GM18499 (cell line): ENCODE data around the gene OR10A5.
"Not testable (repeated sequence)": the region's sequence is repeated elsewhere in the genome, so short reads cannot be mapped to it uniquely, and the experiment has no call there.

ENCODE experiments used
- ATAC-seq: cut with Tn5 transposase; IDR thresholded peaks from one replicate; pipeline ENCODE4 v1.9.1; 2021; ENCODE audit warnings: moderate number of reproducible peaks; ENCODE audit not compliant: insufficient read depth, unreplicated experiment

OR10A5 gene

DNA sequence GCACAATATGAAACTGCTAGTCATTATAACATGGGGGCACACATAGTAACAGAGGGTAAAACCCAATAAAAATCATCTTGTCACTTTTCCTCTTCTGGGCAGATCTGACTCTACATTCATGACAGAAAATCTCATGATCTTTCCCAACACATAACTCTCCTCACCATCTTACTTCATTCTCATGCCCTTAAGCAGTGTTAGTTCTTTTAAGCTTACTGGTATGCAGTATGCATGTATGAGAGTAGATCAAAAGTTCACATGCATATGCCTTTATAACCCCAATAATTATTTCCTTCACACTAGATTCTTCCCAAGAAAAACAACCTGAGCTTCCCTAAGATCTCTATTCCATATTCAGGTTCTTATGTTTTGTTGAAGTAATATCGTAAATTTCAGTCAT lies 25.8 kb downstream of the OR10A5 start:
- ATAC-seq: no peak

DNA sequence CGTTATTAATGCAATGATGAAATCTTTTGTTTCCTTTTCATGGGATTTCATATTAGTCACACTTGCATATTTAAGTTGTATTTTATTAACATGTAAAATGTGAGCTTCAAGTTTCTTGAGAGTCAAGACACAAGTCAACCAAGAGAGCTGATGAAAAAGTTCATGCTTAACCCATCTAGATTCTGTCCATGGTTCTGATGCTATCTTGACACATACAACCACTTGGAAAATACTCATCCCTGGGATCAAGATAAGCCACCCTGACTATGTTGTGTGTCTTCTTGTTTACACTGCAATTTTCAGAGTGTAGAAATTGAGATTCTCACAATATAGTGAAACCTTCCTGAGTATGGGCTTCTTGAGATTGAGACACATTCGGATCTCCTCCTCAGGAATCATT lies 30.3 kb downstream of the OR10A5 start:
- ATAC-seq: no peak

DNA sequence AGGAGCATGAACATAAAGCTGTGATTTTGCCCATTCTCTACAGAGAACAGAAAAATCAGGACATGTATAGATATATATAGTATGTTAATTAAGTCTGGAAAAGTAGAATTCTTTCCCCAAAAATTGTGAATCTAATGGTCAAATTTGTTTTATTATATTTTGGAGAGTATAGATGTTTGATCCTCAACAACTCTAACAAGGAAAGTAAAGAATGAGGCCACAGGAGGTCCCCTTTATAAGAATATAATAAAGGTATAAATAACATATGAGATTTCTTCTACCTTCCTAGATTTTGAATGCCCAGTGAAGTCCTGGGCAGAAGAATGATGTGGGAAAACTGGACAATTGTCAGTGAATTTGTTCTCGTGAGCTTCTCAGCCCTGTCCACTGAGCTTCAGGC lies 30.8 kb downstream of the OR10A5 start, which contains the start of gene OR10A4:
Gene OR10A4 (plus strand): TSS at position 301 of the 400 bp plus-strand sequence. CDS start 23 bp downstream, at position 324.
- ATAC-seq: no peak

DNA sequence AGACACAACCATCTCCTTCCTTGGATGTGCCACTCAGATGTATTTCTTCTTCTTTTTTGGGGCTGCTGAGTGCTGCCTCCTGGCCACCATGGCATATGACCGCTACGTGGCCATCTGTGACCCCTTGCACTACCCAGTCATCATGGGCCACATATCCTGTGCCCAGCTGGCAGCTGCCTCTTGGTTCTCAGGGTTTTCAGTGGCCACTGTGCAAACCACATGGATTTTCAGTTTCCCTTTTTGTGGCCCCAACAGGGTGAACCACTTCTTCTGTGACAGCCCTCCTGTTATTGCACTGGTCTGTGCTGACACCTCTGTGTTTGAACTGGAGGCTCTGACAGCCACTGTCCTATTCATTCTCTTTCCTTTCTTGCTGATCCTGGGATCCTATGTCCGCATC lies 31.4 kb downstream of the OR10A5 start:
- ATAC-seq: no peak

DNA sequence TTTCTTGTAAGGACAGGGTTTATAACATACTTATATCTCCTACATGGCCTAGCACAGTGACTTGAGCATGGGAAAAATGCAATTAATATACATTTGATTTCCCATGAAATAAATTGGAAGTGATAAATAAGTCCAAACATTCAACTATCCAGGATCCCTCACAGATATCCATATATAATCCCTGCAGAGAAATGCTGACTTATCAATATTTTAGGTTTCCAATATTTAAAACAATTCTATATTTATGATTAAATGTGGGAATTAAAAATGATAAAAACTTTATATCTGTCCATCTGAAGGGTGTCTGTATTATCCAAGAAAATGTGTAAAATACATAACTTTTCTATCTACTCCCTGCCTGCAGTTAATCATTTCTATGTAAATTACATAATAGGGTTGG lies 37.3 kb downstream of the OR10A5 start:
- ATAC-seq: no peak

DNA sequence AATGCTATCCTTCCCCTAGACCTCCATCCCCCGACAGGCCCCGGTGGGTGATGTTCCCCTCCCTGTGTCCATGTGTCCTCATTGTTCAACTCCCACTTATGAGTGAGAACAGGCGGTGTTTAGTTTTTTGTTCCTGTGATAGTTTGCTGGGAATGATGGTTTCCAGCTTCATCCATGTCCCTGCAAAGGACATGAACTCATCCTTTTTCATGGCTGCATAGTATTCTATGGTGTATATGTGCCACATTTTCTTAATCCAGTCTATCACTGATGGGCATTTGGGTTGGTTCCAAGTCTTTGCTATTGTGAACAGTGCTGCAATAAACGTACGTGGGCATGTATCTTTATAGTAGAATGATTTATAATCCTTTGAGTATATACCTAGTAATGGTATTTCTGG lies 42.2 kb downstream of the OR10A5 start:
- not testable (repeated sequence) for ATAC-seq

DNA sequence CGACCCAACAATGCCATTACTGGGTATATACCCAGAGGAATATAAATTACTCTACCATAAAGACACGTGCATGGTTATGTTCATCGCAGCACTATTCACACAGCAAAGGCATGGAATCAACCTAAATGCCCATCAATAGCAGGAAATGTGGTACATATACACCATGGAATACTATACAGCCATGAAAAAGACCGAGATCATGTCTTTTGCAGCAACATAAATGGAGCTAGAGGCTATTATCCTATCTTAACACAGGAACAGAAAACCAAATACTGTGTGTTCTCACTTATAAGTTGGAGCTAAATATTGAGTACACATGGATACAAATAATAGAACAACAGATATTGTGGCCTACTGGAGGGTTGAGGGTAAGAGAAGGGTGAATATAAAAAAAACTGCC lies 43.3 kb downstream of the OR10A5 start:
- no peak for ATAC-seq

DNA sequence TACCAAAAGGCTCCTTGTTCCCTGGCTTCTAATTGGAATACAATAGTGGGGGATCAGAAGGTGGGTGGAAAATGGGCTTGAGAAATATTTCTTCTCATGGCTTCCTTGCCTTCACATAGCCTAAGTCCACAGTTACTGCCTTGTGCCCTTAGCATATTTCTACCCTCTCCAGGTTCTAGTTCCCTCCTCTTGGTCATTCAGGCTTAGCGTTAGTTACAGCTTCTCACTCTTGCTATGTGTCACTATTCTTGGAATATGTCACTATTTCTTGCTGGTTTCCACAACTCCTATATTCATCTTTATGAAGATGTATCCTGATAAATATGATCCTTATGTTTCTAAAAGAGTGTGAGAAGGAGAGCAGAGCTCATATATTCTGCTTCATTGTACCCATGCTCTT lies 44.4 kb downstream of the OR10A5 start:
- no peak for ATAC-seq

DNA sequence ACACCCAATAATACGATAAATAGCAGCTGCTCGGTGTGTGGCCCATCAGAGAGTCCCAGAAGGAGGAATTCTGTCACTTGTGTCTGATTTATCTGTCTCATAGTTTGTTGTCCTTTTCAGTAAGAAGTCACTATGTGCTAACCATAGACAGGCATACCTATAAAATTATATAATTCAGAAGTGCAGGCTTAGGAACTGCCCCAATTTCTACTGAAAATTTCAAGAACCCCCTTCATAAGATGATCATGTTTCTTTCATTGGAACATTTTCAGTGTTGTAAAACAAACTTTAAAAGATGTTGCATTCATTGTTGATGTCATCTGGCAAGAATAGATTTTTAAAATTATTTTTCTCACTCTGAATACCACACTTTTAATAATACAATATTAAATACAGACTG lies 46.9 kb downstream of the OR10A5 start, which contains the start of gene OR2D2:
Gene OR2D2 (minus strand): TSS at position 101 of the 400 bp plus-strand sequence. CDS start 0 bp downstream, at position 101.
- no peak for ATAC-seq

DNA sequence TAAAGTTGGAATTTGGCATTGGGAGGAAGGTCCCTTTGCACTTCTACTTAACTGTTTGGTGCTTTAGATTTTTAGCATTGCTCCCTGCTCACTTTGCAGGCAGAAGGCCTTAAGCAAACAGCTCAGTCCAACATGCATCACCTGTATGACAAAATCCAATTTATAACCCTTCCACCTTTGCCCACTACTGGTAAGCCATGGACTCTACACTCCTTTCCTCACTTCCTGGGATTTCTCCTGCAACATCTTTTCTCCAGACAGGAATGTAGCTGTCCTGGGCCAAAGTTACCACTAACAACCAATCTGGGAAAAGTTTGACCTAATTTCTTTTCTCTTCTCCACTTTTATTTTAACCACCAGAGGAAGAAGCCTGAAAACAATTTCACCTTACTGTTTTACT lies 48.6 kb downstream of the OR10A5 start:
- no peak for ATAC-seq

DNA sequence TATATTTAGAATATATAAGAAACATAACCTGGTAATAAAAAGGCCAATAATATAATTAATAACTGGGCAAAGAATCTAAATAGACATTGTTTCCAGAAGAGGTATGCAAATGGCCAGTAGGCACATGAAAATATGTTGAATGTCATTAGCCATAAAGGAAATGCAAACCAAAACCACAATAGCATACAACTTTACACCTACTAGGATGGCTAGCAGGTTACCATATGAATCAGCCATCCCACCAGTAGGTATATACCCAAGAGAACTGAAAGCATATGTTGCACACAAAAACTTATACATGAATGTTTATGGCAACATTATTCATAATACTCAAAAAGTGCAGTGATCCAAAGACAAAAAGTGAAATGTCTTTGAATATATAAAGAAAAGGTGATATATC lies 49.5 kb downstream of the OR10A5 start:
- ATAC-seq: peak; percentile 88
